ENCODE results near the gene TEFM.
"Not testable (repeated sequence)": the region's sequence is repeated elsewhere in the genome, so short reads cannot be mapped to it uniquely, and the experiment has no call there.

Gene TEFM

GRCh38 chr17:30920683-30921543, 14.9 kb upstream of the TEFM start:
- DNase-seq, result no peak

- DNase-seq, result no peak
Observed at GRCh38 chr17:30920282-30920681, 14.2 kb upstream of the TEFM start.

GRCh38 chr17:30917050-30917449, 11.0 kb upstream of the TEFM start:
- DNase-seq, result no peak

DNA sequence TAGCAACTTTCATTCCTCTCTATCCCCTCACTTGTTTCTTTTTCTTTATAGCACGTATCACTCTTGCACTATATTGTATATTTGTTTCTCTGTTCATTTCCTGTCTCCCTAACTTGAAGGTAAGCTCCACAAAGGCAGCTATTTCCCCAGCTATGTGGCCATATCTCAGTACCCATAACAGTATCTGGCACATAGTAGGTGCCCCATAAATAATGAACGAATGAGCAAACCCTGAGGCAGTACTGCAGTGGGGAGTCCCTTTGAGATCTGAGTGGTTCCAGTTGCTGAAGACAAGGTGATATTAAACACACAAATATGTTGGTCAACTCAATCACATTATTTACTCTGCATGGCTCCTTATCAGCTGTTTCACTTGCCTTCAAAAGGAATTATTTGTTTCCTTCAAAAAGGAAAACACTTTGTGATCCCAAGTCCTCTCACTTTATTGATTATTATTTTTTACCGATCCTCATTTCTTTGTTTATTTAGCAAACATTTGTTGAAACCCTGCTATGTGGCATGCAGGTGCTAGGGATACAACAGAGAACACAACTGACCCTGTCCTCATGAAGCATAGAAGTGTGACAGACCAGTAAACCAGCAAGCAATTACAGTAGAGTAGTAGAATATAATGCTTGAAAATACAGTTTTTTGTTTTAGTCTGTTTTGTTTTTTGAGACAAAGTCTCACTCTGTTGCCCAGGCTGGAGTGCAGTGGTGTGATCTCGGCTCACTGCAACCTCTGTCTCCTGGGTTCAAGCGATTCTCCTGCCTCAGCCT, 10.0 kb upstream of the TEFM start:
- DNase-seq, result no peak

- DNase-seq, result no peak
Observed at GRCh38 chr17:30913955-30914354, 7.9 kb upstream of the TEFM start.

DNA sequence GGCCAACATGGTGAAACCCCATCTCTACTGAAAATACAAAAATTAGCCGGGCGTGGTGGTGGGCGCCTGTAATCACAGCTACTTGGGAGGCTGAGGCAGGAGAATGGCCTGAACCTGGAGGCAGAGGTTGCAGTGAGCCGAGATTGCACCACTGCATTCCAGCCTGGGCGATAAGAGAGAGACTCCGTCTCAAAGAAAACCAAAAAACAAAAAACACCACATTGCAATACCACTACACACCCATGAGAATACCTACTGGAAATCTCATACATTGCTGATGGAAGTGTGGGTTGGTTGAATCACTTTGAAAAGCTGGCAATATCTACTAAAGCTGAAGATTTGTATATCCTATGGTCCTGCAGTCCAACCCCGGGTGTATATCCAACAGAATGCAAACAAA, 4.1 kb upstream of the TEFM start:
- DNase-seq, result not testable (repeated sequence)

DNA sequence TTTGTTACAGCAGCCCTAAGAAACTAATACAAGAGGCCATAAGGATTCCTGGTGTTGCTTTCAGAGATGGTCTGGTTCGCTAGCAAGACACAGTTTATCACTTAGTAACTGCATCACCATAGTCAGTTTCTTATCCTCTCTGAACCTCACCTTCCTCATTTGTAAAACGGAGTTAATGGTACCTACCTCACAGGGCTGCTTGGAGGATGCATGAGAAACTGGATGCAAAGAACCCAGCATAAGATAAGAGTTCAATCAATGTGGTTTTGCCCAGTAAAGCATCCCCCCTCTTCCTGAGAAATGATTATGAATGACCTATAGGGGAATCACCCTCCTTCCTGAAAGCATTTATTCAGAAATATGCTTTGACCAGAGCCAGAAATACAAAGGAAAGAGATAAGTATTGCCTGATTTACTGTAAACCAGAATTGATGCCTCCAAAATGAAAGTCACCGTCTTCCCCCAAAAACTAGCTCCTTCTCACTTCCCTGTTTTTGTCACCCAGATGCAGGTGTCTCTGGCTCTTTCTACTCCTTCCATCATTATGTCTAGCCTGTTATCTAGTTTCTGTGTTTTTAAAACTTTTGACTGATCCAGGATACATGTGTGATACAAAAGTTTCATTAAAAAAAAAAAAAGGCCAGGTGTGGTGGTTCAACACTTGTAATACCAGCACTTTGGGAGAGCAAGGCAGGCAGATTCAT, 2.8 kb upstream of the TEFM start:
- no peak for DNase-seq

DNA sequence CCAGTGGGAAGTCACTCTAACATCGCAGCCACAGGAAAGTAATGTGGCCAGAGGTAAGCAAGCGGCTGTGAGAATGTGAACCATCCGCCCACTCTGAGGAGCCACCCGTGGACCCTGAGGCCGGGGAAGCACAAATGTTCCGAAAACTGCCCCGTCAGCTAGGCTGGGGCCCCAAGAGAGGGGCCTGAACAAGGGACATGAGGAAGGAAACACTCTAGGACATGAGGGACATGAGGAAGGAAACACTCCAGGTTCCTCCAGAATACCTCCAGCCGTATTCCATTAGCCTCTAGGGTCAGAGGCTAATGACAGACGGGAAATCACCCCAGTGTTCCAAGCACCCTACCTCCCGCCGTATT, 317 bp downstream of the TEFM start:
- DNase-seq, result no peak

- DNase-seq, result no peak
Observed at GRCh38 chr17:30897311-30897710, 8.7 kb downstream of the TEFM start.

DNA sequence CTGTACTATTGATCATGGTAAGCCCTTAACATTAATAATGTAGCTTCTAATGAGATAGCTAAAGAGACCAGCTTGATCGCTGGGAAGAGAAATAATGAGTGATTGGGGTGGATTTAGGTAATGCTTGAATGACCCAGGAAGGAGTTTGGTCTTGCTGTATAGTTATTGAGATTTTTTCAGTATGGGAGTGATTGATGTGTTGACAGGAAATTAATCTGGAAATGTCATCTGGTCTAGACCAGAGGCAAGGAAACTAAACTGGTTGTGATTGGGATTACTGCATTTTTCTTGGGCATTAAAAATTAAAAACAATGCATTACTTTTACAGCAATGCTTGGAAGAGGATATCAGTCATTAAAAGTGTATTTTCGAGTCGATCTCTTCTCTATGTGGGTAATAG, 11.8 kb downstream of the TEFM start:
- DNase-seq, result no peak

DNA sequence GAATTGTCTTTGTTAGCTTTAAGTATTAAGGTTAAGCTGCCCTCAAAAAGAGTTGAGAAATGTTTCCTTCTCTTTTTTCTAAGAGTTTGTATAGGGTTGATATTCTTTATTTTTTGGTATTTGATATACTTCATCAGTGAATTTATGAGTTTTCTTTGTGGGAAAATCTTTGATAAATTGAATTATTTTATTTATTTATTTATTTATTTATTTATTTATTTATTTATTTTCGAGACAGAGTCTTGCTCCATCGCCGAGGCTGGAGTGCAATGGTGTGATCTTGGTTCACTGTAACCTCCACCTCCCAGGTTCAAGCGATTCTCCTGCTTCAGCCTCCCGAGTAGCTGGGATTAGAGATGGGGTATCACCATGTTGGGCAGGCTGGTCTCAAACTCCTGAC, 19.9 kb downstream of the TEFM start:
- no peak for DNase-seq

GRCh38 chr17:30869005-30869404, 37.0 kb downstream of the TEFM start:
- DNase-seq, result no peak

DNA sequence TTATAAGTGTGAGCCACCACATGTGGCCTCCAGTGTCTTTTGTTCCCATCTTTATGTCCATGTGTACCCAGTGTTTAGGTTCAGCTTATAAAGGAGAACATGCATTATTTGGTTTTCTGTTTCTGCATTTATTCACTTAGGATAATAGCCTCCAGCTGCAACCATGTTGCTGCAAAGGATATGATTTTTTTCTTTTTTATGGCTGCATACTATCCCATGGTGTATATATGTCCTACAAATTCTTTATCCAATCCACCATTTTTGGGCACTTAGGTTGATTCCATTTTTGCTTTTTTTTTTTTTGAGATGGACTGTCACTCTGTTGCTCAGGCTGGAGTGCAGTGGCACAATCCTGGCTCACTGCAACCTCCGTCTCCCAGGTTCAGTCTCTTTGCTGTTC, 41.4 kb downstream of the TEFM start:
- no peak for DNase-seq

- no peak for DNase-seq
Observed at GRCh38 chr17:30858556-30859250, 47.3 kb downstream of the TEFM start.

- DNase-seq, result no peak
Observed at GRCh38 chr17:30854146-30854545, 51.9 kb downstream of the TEFM start.

All from NCI-H446 (cell line).